ENCODE measurements around the gene LYPLAL1.

DNA sequence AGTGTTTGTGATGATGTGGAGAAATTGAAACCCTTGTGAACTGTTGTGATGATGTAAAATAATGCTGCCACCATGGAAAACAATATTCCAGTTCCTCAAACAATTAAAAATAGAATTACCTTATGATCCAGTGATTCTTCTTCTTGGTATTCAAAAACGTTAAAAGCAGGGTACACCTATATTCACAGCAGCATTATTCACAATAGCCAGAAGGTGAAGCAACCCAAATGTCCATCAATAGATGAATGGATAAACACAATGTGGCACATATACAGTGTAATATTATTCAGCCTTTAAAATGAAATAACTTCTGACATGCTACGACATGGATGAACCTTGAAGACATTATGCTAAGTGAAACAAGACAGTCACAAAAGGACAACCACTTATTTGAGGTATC, 59.2 kb downstream of the LYPLAL1 start:
- TF ChIP-seq ZNF138 (CRISPR knock-in tag; conservative IDR thresholded peaks at IDR 0.05), result no peak
- TF ChIP-seq, protein P1, sequence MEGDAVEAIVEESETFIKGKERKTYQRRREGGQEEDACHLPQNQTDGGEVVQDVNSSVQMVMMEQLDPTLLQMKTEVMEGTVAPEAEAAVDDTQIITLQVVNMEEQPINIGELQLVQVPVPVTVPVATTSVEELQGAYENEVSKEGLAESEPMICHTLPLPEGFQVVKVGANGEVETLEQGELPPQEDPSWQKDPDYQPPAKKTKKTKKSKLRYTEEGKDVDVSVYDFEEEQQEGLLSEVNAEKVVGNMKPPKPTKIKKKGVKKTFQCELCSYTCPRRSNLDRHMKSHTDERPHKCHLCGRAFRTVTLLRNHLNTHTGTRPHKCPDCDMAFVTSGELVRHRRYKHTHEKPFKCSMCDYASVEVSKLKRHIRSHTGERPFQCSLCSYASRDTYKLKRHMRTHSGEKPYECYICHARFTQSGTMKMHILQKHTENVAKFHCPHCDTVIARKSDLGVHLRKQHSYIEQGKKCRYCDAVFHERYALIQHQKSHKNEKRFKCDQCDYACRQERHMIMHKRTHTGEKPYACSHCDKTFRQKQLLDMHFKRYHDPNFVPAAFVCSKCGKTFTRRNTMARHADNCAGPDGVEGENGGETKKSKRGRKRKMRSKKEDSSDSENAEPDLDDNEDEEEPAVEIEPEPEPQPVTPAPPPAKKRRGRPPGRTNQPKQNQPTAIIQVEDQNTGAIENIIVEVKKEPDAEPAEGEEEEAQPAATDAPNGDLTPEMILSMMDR (IDR thresholded peaks at IDR 0.05), result no peak
- TF ChIP-seq CREB1 (CRISPR knock-in tag; IDR thresholded peaks at IDR 0.05), result no peak
- no peak for TF ChIP-seq ESRRA (CRISPR knock-in tag; IDR thresholded peaks at IDR 0.05; ENCODE audit: borderline replicate concordance)
- no peak for TF ChIP-seq FOXP1 (CRISPR knock-in tag; IDR thresholded peaks at IDR 0.05; ENCODE audit: borderline replicate concordance)
- no peak for TF ChIP-seq NFE2L1 (CRISPR knock-in tag; IDR thresholded peaks at IDR 0.05)
- TF ChIP-seq ZBTB21 (CRISPR knock-in tag; IDR thresholded peaks at IDR 0.05; ENCODE audit: borderline replicate concordance), result no peak
- TF ChIP-seq, protein P2, sequence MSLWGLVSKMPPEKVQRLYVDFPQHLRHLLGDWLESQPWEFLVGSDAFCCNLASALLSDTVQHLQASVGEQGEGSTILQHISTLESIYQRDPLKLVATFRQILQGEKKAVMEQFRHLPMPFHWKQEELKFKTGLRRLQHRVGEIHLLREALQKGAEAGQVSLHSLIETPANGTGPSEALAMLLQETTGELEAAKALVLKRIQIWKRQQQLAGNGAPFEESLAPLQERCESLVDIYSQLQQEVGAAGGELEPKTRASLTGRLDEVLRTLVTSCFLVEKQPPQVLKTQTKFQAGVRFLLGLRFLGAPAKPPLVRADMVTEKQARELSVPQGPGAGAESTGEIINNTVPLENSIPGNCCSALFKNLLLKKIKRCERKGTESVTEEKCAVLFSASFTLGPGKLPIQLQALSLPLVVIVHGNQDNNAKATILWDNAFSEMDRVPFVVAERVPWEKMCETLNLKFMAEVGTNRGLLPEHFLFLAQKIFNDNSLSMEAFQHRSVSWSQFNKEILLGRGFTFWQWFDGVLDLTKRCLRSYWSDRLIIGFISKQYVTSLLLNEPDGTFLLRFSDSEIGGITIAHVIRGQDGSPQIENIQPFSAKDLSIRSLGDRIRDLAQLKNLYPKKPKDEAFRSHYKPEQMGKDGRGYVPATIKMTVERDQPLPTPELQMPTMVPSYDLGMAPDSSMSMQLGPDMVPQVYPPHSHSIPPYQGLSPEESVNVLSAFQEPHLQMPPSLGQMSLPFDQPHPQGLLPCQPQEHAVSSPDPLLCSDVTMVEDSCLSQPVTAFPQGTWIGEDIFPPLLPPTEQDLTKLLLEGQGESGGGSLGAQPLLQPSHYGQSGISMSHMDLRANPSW (CRISPR knock-in tag; conservative IDR thresholded peaks at IDR 0.05; ENCODE audit: low read depth), result no peak
- TF ChIP-seq, protein P3, sequence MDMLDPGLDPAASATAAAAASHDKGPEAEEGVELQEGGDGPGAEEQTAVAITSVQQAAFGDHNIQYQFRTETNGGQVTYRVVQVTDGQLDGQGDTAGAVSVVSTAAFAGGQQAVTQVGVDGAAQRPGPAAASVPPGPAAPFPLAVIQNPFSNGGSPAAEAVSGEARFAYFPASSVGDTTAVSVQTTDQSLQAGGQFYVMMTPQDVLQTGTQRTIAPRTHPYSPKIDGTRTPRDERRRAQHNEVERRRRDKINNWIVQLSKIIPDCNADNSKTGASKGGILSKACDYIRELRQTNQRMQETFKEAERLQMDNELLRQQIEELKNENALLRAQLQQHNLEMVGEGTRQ (CRISPR knock-in tag; IDR thresholded peaks at IDR 0.05), result no peak
- TF ChIP-seq, protein P4, sequence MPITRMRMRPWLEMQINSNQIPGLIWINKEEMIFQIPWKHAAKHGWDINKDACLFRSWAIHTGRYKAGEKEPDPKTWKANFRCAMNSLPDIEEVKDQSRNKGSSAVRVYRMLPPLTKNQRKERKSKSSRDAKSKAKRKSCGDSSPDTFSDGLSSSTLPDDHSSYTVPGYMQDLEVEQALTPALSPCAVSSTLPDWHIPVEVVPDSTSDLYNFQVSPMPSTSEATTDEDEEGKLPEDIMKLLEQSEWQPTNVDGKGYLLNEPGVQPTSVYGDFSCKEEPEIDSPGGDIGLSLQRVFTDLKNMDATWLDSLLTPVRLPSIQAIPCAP (CRISPR knock-in tag; IDR thresholded peaks at IDR 0.05), result no peak
- TF ChIP-seq JUN (CRISPR knock-in tag; IDR thresholded peaks at IDR 0.05), result no peak
- TF ChIP-seq, protein P5, sequence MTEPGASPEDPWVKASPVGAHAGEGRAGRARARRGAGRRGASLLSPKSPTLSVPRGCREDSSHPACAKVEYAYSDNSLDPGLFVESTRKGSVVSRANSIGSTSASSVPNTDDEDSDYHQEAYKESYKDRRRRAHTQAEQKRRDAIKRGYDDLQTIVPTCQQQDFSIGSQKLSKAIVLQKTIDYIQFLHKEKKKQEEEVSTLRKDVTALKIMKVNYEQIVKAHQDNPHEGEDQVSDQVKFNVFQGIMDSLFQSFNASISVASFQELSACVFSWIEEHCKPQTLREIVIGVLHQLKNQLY (CRISPR knock-in tag; IDR thresholded peaks at IDR 0.05), result no peak
- TF ChIP-seq FOXK1 (CRISPR knock-in tag; IDR thresholded peaks at IDR 0.05), result no peak

Data from WTC11 (cell line).